HepG2 (cell line): ENCODE measurements around the gene C1QTNF9. TPM values are rescaled to one million over a fixed set of nuclear protein-coding genes. Genes with fewer than 3 reads are reported as not detected.

ENCODE experiments used
- ATAC-seq: fragments of 200-7000 bp; cut with Tn5 transposase; 3 replicates; pipeline ENCODE4 v1.9.1; 2020; ENCODE audit warnings: mild to moderate bottlenecking, moderate library complexity
- BruUV-seq: library from RNA; stranded (reverse); fragments of 400-500 nt; replicated peaks from 2 replicates; lab custom pipeline; 2021; lab: Mats Ljungman, UMichigan
- CTCF ChIA-PET: fragments of 300-600 bp; formaldehyde crosslinking; extraction: SDS; loops from one replicate; lab custom pipeline; 2021; ENCODE audit warnings: low total read pairs, inconsistent platforms, low intra/inter-chr PET ratio; lab: Yijun Ruan, JAX
- POLR2A ChIA-PET: fragments of 350-600 bp; sonication (Branson Sonifier 250); formaldehyde crosslinking; loops from one replicate; lab custom pipeline; 2020; ENCODE audit warnings: antibody characterized with exemption, inconsistent platforms; lab: Yijun Ruan, JAX
- DNase-seq: peaks from one replicate; pipeline ENCODE4 v3.0.0-alpha.2; 2015; ENCODE audit warnings: low spot score
- FAIRE-seq: peaks from 3 replicates; lab custom pipeline; 2011; peaks lifted over from hg19 to GRCh38; lab: Jason Lieb, UNC
- H2AFZ ChIP-seq: one replicate; pipeline ENCODE4 v1.6.1; 2011; ENCODE audit warnings: low read length, inconsistent platforms
- H3K27ac ChIP-seq: fragments of 300-600 bp; 3 replicates; pipeline ENCODE4 v1.8.0; 2011; ENCODE audit warnings: mixed run types, mild to moderate bottlenecking, mixed read lengths, low read length, inconsistent platforms; ENCODE audit not compliant: insufficient read depth; ENCODE audit errors: extremely low read length
- H3K27me3 ChIP-seq, 2 experiments: fragments of 200-600 bp in 1 of 2; 2 replicates in 1 of 2; 3 replicates in 1 of 2; pipeline versions ENCODE4 v1.6.0 to v1.8.0; 2011; ENCODE audit warnings: low read length in 2 of 2, mild to moderate bottlenecking in 2 of 2, moderate library complexity in 2 of 2, inconsistent platforms in 1 of 2; ENCODE audit not compliant: insufficient read depth in 2 of 2, control insufficient read depth in 1 of 2
- H3K36me3 ChIP-seq, 2 experiments: fragments of 200-600 bp in 1 of 2; replicated peaks in 1 of 2; 2 replicates in 1 of 2; 3 replicates in 1 of 2; pipeline versions ENCODE4 v1.5.1 to v1.8.0; 2011; ENCODE audit warnings: low read length in 2 of 2, inconsistent platforms in 1 of 2; ENCODE audit not compliant: insufficient read depth in 2 of 2, control insufficient read depth in 1 of 2
- H3K4me1 ChIP-seq: 2 replicates; pipeline ENCODE4 v1.5.1; 2012; ENCODE audit warnings: low read length, inconsistent platforms; ENCODE audit not compliant: insufficient read depth
- H3K4me2 ChIP-seq: 2 replicates; pipeline ENCODE4 v1.6.0; 2011; ENCODE audit warnings: low read depth, low read length, inconsistent platforms
- H3K4me3 ChIP-seq, 3 experiments: fragments of 200-600 bp in 1 of 3; sonication (generic), shearing (Covaris generic) in 1 of 3; replicated peaks in 1 of 3; 2 replicates each; pipeline ENCODE4 v1.5.1; 2011 to 2016; ENCODE audit warnings: low read length in 3 of 3, inconsistent platforms in 2 of 3, low read depth in 2 of 3, mild to moderate bottlenecking in 2 of 3, control low read depth in 1 of 3, mixed read lengths in 1 of 3; ENCODE audit not compliant: insufficient read depth in 1 of 3
- H3K79me2 ChIP-seq: one replicate; pipeline ENCODE4 v1.6.1; 2011; ENCODE audit warnings: low read length, inconsistent platforms; ENCODE audit not compliant: insufficient read depth
- H3K9ac ChIP-seq: 2 replicates; pipeline ENCODE4 v1.6.0; 2011; ENCODE audit warnings: mild to moderate bottlenecking, low read depth, low read length, inconsistent platforms; ENCODE audit not compliant: insufficient read depth
- H3K9me3 ChIP-seq: 2 replicates; pipeline ENCODE4 v1.5.1; 2012; ENCODE audit warnings: mild to moderate bottlenecking, low read length
- H4K20me1 ChIP-seq: 2 replicates; pipeline ENCODE4 v1.6.0; 2011; ENCODE audit warnings: inconsistent platforms, mild to moderate bottlenecking, low read length, moderate library complexity; ENCODE audit not compliant: insufficient read depth
- ARID4A ChIP-seq: sonication (generic); formaldehyde crosslinking; IDR thresholded peaks from 2 replicates; pipeline ENCODE4 v1.5.0; 2020; ENCODE audit warnings: mild to moderate bottlenecking, missing genetic modification reagents, borderline replicate concordance
- CTCF ChIP-seq: sonication (generic); formaldehyde crosslinking; IDR thresholded peaks from 2 replicates; pipeline ENCODE4 v1.5.0; 2020; ENCODE audit warnings: mild to moderate bottlenecking, missing genetic modification reagents, moderate library complexity
- KAT8 ChIP-seq: IDR thresholded peaks from 2 replicates; pipeline ENCODE4 v1.6.1; 2016; ENCODE audit warnings: missing genetic modification reagents, missing compliant biosample characterization
- THAP9 ChIP-seq: sonication (generic); formaldehyde crosslinking; IDR thresholded peaks from 2 replicates; pipeline ENCODE4; 2020; ENCODE audit warnings: missing genetic modification reagents, mild to moderate bottlenecking, borderline replicate concordance
- WGBS: methylation state at CpG from one replicate; pipeline ENCODE4 v1.1.6; 2017; ENCODE audit warnings: low lambda C conversion rate; 5-methylcytosine and 5-hydroxymethylcytosine counted together
- in situ Hi-C: cut with HindIII; loops from 2 replicates; pipeline ENCODE4 v1.10.0; 2017; ENCODE audit warnings: low pct_unique_long_range_greater_than_20kb; ENCODE audit not compliant: extremely low pct_ligation_motif_present
- intact Hi-C: fragments of 100-400 bp; cut with micrococcal nuclease; formaldehyde crosslinking; loops from one replicate; pipeline ENCODE4 v1.10.0; 2022; ENCODE audit not compliant: unreplicated experiment
- polyA plus RNA-seq, 8 experiments: library from polyadenylated mRNA; depleted of rRNA in 3 of 8; stranded (reverse) in 7 of 8; unstranded in 1 of 8; fragments of >200 nt; fragmentation: Illumina TruSeq in 4 of 8; extraction: Trizol in 4 of 8; gene quantifications; 2 replicates each; pipeline versions ENCODE4 v1.2.1 to v1.2.3, GENCODE V29; 2011 to 2016; ENCODE audit warnings: low read depth in 4 of 8, missing spikeins in 1 of 8, mixed read lengths in 1 of 8; ENCODE audit not compliant: insufficient read depth in 1 of 8
- total RNA-seq, 5 experiments: library from RNA; depleted of rRNA; stranded (reverse); fragments of >200 nt; fragmentation: Illumina TruSeq; extraction: Trizol; gene quantifications; 2 replicates each; pipeline ENCODE4 v1.2.3, GENCODE V29; 2016; ENCODE audit warnings: low read depth in 1 of 5

The C1QTNF9 gene
- total and polyA plus RNA-seq, 2 of the 13 experiments (the other 11 are each of a cell fraction or from before 2014, with no cell fraction given), result not detected

GRCh38 chr13:24351423-24351822 is 42.0 kb downstream of the C1QTNF9 start:
- CTCF ChIA-PET, result no interaction called here
- Histone ChIP-seq H3K9ac (no peak overlapping the region), H3K4me3 (no peak overlapping the region)
- TF ChIP-seq KAT8 (no peak), THAP9 (CRISPR knock-in tag) (no peak), ARID4A (no peak), CTCF (CRISPR knock-in tag) (no peak)
- TF ChIP-seq, all 625 proteins: peak for 0
- POLR2A ChIA-PET, result no interaction called here
- ATAC-seq (no peak), FAIRE-seq (no peak), DNase-seq (no peak)
- H3K4me1 ChIP-seq, result no peaks in the 10 kb centered on the region
- H3K4me2 ChIP-seq, result no peak overlapping the region
- no peak overlapping the region for H2AFZ ChIP-seq
- BruUV-seq, result no TSS peak
- no peaks in the 10 kb centered on the region for H3K79me2 ChIP-seq
- H3K27me3 ChIP-seq, result 0 out of 5 replicates have a peak, but pooled peaks cover 0 to 3% of the 10 kb centered on the region in 2 experiments
- no peaks in the 10 kb centered on the region for H4K20me1 ChIP-seq
- H3K36me3 ChIP-seq, result no peaks in the 10 kb centered on the region
- no peaks in the 10 kb centered on the region for H3K9me3 ChIP-seq
- H3K27ac ChIP-seq, result no peak overlapping the region
- in situ Hi-C loops, result loop anchor here (10.0 kb wide), 1 partner anchor 1417 kb away; no protein-coding TSS in a partner anchor
- 0% methylated on average over 3 of the region's 3 CpGs for WGBS
- intact Hi-C loops, result loop anchor here (10.0 kb wide), 1 partner anchor 1417 kb away; no protein-coding TSS in a partner anchor
